HG03135 (cell line): Measurements from ENCODE around the gene LARGE1.

ENCODE experiments used
- ATAC-seq: cut with Tn5 transposase; IDR thresholded peaks from one replicate; pipeline ENCODE4 v1.9.1; 2021; ENCODE audit warnings: mild to moderate bottlenecking, moderate library complexity; ENCODE audit not compliant: unreplicated experiment

The LARGE1 gene

DNA sequence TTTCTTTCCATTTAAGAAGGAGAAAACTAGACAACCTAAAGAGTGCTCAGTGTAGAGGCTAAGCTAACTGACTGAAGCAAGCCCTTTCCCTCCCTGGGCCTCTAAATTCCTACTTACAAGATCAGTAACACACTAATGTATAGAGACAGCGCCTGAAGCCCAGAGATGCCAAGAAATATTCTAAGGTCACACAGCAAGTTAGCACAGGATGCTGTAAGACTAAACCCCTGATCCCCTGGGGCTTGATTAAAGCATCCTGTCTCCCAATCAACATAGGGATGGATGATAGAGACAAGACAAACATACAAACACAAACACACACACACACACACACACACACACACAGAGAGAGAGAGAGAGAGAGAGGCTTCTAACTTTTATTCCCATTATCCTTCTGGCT is 5.6 kb downstream of the LARGE1 start:
- no peak for ATAC-seq

- no peak for ATAC-seq
Observed at GRCh38 chr22:33914131-33914530, 6.1 kb downstream of the LARGE1 start.

GRCh38 chr22:33913188-33913587 is 7.1 kb downstream of the LARGE1 start:
- ATAC-seq: no peak

DNA sequence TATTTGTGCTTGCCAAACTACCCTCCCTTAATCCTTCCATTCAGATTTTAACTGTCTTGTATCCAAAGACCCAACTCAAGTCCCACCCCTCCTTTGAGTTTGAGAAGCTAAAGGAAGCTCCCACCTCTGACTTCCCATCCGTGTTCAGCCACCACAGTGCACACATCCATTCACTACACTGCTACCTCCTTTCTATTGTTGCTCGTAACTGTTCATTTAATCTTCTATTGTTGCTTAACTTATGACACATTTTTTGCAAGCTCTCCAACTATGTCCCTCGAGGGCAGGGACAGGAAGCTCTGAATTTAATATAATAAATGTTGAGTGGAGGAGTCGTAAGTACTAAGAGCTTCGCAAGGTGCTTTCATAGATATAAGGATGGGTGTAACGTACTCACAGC is 10.4 kb downstream of the LARGE1 start:
- no peak for ATAC-seq

DNA sequence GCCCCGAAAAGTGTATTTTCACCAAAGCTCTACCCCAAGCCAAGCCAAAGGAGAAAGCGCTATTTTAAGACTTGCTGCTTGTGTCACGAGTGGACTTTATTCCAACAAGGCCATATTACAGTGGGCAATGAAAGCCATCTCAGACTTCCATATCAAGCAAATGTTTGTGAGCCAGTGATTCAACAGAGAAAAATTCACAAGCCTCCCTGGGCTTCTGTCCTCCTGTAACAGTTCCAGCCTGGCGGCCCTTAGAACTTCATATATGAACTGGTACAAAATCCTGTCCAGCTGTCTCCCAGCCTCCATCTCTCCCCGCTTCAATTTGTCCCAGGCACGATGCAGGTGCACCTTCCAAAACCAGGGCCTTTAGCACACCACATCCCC is 11.2 kb downstream of the LARGE1 start:
- no peak for ATAC-seq

DNA sequence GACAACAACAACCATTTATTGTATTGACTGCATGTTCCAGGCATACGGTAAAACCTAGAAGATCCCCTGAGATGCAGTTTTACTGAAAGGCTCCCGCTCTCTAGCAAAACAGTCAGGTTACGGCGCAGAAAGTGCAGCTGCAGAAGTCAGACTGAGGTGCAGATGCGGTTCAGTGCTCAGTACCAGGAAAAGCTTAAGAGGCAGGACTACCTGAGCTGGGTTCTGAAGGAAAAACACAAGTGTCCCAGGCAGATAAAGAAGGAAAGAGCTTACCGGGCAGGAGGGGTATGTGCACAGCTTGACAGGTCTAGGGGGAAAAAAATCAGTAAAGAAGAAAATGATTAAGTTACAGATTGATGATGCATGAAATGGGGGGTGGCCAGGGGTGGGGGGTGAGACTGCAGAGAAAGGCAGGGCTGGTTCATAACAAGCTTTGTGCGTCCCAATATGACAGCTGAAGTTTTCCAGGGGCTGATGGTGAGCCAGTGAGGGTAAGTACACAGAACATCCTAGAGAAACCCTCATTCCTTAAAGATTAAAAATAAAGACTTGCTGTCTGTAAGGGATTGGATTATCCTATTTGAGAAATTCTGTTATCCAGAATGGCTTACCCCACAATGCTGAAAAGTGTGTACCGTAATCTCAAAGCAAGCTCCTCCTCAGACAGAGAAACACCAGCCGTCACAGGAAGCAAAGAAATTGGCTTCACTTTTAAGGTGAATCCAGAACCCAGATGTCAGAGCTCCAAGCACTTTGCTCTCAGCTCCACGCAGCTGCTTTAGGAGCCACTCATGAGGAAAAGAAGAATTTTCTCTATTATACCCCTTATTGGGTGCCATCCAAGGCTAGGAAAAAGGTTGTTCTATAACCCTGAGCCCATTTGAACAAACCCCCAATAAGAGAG is 11.9 kb downstream of the LARGE1 start:
- no peak for ATAC-seq

DNA sequence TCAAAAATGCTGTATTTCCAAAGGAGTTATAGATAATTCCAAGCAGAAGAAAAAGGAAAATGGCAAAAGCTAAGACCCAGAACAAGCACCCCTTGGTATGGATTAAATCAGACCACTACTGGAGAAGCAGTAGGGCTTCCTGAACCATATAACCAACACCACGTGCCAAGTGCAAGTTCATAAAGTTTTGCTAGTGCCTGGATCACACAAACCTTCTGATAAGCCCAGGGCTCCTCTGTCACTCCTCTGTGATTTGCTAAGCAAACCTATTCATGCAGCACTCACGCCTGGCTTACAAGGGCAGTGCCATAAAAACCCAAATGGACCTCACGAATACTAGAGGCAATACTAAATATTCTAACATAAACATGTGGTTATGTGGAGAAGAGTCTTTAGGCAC is 13.3 kb downstream of the LARGE1 start:
- no peak for ATAC-seq

DNA sequence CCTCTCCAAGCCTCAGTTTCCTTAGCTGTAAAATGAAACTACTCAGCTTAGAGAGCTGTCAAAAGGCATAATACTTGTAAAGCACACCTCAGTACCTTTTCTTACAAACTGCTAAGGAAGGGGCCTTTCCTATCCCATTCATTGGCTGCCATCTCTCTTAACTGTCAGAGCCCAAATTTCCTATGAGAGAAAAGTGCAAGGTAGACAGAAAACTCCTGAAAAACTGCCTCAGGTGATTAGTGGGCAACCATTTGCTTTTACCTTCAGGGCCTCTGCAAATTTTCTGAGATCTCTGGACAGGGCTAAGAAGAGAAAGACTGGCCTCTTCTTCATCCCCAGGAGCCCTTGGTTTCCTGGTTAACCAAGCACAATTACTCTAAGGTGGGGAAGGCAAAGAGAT is 13.8 kb downstream of the LARGE1 start:
- ATAC-seq: no peak

GRCh38 chr22:33903012-33903411 is 17.3 kb downstream of the LARGE1 start:
- ATAC-seq: no peak

DNA sequence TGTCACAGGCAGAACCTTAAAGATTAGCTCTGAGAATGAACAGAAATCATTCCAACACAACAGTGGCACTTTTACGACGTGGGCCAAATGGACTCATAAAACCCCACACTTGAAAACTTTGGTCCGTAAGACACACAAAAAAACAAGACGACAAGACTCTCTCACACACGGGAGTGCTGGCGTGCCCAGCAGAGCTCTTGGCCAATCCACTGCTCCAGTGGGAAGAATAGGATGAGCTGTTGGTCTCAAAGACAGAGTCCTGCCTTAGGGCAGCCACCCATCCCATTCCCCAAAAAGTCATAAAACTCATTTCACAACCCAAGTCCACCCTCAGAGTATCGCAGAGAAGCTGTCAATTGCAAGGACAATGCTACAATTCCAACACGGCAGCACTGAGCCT is 18.2 kb downstream of the LARGE1 start:
- no peak for ATAC-seq

- ATAC-seq: no peak
Observed at GRCh38 chr22:33898121-33898520, 22.2 kb downstream of the LARGE1 start.

DNA sequence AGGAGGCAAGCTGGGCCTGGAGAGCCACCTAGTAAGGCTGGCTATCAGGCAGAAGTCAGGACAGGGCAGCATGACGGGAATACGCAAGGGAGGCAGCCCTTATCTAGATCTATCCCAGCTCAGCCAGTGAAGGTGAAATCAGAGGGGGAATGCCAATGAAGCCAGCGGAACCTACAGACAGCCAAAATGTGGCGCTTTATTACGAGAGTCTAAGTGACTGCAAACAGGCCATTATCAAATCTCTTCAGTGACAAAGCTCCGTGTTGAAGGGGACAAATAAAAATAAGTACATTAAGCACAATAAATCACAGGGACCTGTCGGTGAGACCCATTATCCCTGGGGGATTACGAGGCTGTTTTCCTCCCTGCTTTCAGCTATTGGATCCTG is 22.8 kb downstream of the LARGE1 start:
- ATAC-seq: no peak

DNA sequence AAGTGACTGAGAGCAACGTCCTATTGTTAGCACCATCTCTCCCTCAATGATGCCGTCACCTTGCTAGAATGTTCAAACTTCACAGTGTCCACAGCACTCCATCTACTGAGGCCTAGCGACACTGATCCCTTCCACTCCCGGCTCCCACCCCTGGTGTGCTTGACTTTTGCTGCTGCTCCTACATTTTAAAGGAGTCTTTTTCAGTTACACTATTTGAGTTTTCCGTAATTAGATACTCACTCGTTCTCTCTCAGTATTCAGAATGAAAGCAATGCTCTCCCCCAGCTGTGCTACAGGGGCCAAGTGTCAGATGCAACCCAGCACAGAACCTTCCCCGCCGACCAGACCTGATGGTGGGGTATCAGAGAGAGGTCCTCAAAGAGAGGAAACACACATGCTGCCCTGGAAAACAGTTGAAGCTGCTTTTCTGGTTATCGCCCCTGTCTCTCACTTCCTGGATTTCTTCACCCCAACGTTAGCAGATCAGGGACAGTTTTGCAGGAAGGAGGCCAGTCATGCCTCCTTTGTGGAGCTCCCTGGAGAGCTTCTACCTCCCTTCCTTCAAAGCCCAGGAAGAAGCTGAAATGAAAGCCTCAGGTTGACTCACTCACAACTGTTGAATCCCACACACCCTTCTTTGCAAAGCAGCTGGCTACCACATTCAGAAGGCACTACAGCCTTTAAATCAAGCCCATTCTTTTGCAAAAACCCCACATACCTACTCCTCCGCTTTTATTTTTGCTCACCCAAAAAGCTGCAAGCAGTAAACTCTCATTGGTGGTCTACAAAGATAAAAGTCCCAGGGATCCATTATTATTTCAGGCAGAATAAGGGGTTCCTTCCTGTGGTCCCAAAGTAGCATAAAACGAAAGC is 23.5 kb downstream of the LARGE1 start:
- peak; percentile 43 for ATAC-seq

- peak; percentile 44 for ATAC-seq
Observed at GRCh38 chr22:33896154-33896553, 24.1 kb downstream of the LARGE1 start.

- no peak for ATAC-seq
Observed at GRCh38 chr22:33895444-33895843, 24.8 kb downstream of the LARGE1 start.

GRCh38 chr22:33894515-33894914 is 25.8 kb downstream of the LARGE1 start:
- ATAC-seq: no peak

DNA sequence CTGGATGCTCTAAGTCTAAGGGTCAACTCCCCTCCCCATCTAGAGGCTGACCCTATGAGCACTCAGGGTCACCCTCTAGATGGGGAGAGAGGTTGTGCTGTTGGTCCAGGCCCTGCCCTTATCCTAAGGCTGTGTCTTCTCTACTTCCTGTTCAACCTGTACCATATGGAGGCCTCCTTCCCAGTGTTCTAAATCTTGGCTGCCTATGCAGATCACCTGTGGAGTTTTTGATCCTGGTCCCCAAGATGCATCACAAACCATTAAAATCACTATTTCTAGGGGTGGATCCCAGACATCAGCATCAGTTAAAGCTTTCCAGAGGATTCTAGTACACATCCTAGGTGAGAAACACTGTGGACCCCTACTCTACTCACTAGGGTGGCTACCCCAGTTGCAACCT is 26.2 kb downstream of the LARGE1 start:
- no peak for ATAC-seq

DNA sequence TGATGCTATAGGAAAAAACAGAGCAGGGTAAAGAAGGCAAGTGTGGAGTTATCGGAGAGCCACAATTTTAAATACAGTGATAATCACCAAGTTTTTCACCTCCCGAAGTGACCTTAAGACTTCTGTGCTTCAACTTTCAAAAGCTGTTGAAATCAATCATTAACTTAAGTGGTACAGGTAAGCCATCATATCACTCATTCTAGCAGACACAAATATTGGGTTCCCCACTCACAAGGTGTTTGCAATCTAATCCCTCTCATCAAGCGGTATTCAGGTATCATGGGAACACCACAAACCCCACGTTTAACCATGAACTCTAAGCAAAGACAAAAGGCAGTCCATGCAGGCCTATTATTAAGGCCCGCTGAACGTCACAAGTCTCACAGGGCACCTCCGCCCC is 26.8 kb downstream of the LARGE1 start:
- ATAC-seq: no peak

GRCh38 chr22:33891992-33892391 is 28.3 kb downstream of the LARGE1 start:
- ATAC-seq: no peak

DNA sequence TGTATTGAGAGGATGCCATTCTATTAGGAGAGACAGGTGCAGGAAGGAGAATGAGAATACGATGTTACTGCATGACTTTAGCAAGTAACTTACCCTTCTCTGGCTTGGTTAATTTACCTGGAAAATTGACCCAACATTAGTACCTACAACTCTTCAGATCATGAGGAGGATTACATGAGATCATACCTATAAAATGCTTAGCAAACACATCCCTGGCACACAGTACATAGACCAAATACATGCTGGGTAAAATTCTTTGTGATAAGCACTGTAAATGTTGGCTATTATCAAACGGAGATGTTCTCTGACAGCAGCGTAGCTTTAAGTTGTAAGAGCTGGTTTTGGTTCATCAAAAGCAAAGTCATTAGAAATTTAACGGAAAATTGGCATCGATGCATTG is 28.8 kb downstream of the LARGE1 start:
- no peak for ATAC-seq

GRCh38 chr22:33889748-33890147 is 30.5 kb downstream of the LARGE1 start:
- ATAC-seq: no peak

- ATAC-seq: no peak
Observed at GRCh38 chr22:33888821-33889220, 31.5 kb downstream of the LARGE1 start.
